Transverse colon (tissue), 4 donors: ENCODE results near the gene TMEM45B. TPM values are rescaled to one million over a fixed set of nuclear protein-coding genes. Genes with fewer than 3 reads are reported as not detected.
A peak's percentile ranks its signal among the peaks of the same experiment; 100 is the strongest.
"Not testable (repeated sequence)": the region's sequence is repeated elsewhere in the genome, so short reads cannot be mapped to it uniquely, and the experiment has no call there.

Experiments
- DNase-seq: peaks from one replicate; pipeline ENCODE4 v3.0.0-alpha.2; 2019
- H3K27ac ChIP-seq, 4 donors: fragments of 200-600 bp; sonication (generic); 2 replicates each; pipeline ENCODE4 v1.5.1; 2016 to 2018; ENCODE audit warnings: inconsistent platforms in 4 of 4
- H3K27me3 ChIP-seq: fragments of 200-600 bp; sonication (generic); 2 replicates; pipeline ENCODE4 v1.5.1; 2017; ENCODE audit warnings: inconsistent platforms
- H3K36me3 ChIP-seq, 4 donors: fragments of 200-600 bp; sonication (generic); 2 replicates each; pipeline ENCODE4 v1.5.1; 2017 to 2019; ENCODE audit warnings: inconsistent platforms in 4 of 4
- H3K4me1 ChIP-seq, 4 donors: fragments of 200-600 bp; sonication (generic); 2 replicates each; pipeline ENCODE4 v1.5.1; 2017 to 2020; ENCODE audit warnings: inconsistent platforms in 4 of 4
- H3K4me3 ChIP-seq, 4 donors: fragments of 200-600 bp; sonication (generic); 1 replicate in 1 of 4; 2 replicates in 3 of 4; pipeline versions ENCODE4 v1.5.1 to v1.6.1; 2017 to 2019; ENCODE audit warnings: inconsistent platforms in 4 of 4
- H3K9me3 ChIP-seq, 2 donors: fragments of 200-600 bp; sonication (generic); 2 replicates each; pipeline ENCODE4 v1.5.1; 2017 to 2019; ENCODE audit warnings: inconsistent platforms in 2 of 2
- EP300 ChIP-seq: sonication (generic); formaldehyde crosslinking; IDR thresholded peaks from one replicate; pipeline ENCODE4 v1.6.1; 2017; ENCODE audit warnings: antibody characterized with exemption, low read depth
- POLR2A ChIP-seq: fragments of 450-650 bp; IDR thresholded peaks from one replicate; pipeline ENCODE4 v1.6.1; 2016; ENCODE audit warnings: antibody characterized with exemption, mild to moderate bottlenecking, moderate library complexity
- POLR2AphosphoS5 ChIP-seq, 3 donors: sonication (generic); formaldehyde crosslinking; IDR thresholded peaks; one replicate each; pipeline ENCODE4 v1.6.1; 2016; ENCODE audit warnings: antibody characterized with exemption in 3 of 3
- WGBS, 2 donors: methylation state at CpG; one replicate each; pipeline ENCODE4 v1.1.5; 2018; ENCODE audit warnings: low coverage in 1 of 2; 5-methylcytosine and 5-hydroxymethylcytosine counted together
- in situ Hi-C, 4 donors: fragments of 200-750 bp; cut with MboI; loops; one replicate each; pipeline versions ENCODE4 v1.15.0 to v1.15.1; 2017; ENCODE audit warnings: low sequenced_read_pairs in 3 of 4, low pct_ligation_motif_present in 1 of 4, low pct_unique_long_range_greater_than_20kb in 1 of 4
- intact Hi-C: fragments of 100-400 bp; cut with DNase I; formaldehyde crosslinking; loops from one replicate; pipeline ENCODE4 v1.15.1; 2023; ENCODE audit warnings: low total_unique reads
- total RNA-seq, 4 donors: library from RNA; depleted of rRNA; stranded (reverse); fragments of >200 nt; gene quantifications; one replicate each; pipeline ENCODE4 v1.1.0, GENCODE V29; 2016
- TF ChIP-seq, protein P1 (sequence below), 5 experiments: fragments of 200-600 bp in 3 of 5; fragments of 450-650 bp in 2 of 5; sonication (generic) in 3 of 5; IDR thresholded peaks; 1 replicate in 2 of 5; 2 replicates in 3 of 5; pipeline ENCODE4 v1.5.1; 2016 to 2017; ENCODE audit warnings: antibody characterized with exemption in 5 of 5, inconsistent platforms in 3 of 5, mild to moderate bottlenecking in 2 of 5, moderate library complexity in 1 of 5

Gene TMEM45B
- total RNA-seq, 4 donors from 2014 or later, result 42.2 to 336 (median 205) TPM

- in situ Hi-C loops (no loop called here), intact Hi-C loops (no loop called here)
- peaks cover 0 to 14% (median 4%) of the 10 kb centered on the region in 4 donors for H3K4me1 ChIP-seq
- no peak overlapping the region for H3K4me3 ChIP-seq
- H3K27me3 ChIP-seq, result no peaks in the 10 kb centered on the region
- no peak for DNase-seq
- no peaks in the 10 kb centered on the region for H3K36me3 ChIP-seq
- no peak overlapping the region for H3K27ac ChIP-seq
- TF ChIP-seq POLR2AphosphoS5 (IDR thresholded peaks at IDR 0.05) (no peak), POLR2A (no peak), EP300 (no peak)
- TF ChIP-seq, protein P1, sequence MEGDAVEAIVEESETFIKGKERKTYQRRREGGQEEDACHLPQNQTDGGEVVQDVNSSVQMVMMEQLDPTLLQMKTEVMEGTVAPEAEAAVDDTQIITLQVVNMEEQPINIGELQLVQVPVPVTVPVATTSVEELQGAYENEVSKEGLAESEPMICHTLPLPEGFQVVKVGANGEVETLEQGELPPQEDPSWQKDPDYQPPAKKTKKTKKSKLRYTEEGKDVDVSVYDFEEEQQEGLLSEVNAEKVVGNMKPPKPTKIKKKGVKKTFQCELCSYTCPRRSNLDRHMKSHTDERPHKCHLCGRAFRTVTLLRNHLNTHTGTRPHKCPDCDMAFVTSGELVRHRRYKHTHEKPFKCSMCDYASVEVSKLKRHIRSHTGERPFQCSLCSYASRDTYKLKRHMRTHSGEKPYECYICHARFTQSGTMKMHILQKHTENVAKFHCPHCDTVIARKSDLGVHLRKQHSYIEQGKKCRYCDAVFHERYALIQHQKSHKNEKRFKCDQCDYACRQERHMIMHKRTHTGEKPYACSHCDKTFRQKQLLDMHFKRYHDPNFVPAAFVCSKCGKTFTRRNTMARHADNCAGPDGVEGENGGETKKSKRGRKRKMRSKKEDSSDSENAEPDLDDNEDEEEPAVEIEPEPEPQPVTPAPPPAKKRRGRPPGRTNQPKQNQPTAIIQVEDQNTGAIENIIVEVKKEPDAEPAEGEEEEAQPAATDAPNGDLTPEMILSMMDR (IDR thresholded peaks at IDR 0.05), result no peak
- no peaks in the 10 kb centered on the region for H3K9me3 ChIP-seq
These were observed 15.0 kb upstream of the TMEM45B start for GRCh38 chr11:129800655-129801054.

DNA sequence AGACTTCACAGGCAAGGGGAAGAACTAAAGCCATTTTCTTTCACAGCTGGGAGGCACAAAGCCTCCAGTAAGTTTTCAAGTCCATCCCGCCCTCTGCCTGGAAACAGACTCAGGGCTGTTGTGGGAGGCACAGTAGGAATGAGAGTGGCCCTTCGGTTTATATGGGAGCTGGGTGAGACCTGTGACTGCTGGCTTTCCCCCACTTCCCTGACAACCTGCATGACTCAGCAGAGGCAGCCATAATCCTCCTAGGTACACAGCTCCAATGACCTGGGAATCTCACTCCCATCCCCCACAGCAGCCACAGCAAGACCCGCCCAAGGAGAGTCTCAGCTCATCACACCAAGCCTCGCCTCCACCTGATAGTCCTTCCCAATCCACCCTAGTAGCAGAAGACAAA lies 12.1 kb upstream of the TMEM45B start:
- Histone ChIP-seq H3K4me1 (peaks cover 0 to 10% (median 4%) of the 10 kb centered on the region in 4 donors), H3K9me3 (no peaks in the 10 kb centered on the region), H3K4me3 (no peak overlapping the region), H3K27me3 (no peaks in the 10 kb centered on the region), H3K27ac (peak overlapping the region; percentile 61 to 78 (median 68)), H3K36me3 (no peaks in the 10 kb centered on the region)
- intact Hi-C loops, result no loop called here
- DNase-seq, result peak; percentile 81
- TF ChIP-seq POLR2A, result peak; percentile 69
- no peak for TF ChIP-seq EP300
- peak in 2 of 3 donors; percentile 66 to 80 for TF ChIP-seq POLR2AphosphoS5 (IDR thresholded peaks at IDR 0.05)
- TF ChIP-seq, protein P1 (IDR thresholded peaks at IDR 0.05), result no peak
- WGBS, 2 donors, result 68% methylated on average over 4 of the region's 4 CpGs; no CpG with 5 or more reads in 1 of the 2 donors
- in situ Hi-C loops, result no loop called here

DNA sequence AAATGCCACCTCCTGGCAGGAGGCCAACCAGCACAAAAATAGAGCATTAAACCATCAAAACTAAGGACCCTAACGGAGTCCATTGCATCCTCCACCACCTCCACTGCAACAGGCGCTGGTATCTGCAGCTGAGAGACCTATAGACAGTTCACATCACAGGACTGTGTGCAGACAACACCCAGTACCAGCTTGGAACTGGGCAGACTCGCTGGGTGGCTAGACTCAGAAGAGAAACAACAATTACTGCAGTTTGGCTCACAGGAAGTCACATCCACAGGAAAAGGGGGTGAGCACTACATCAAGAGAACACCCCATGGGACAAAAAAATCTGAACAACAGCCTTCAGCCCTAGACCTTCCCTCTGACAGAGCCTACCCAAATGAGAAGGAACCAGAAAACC lies 11.6 kb upstream of the TMEM45B start:
- TF ChIP-seq, protein P1 (IDR thresholded peaks at IDR 0.05), result no peak
- no peak for TF ChIP-seq POLR2AphosphoS5 (IDR thresholded peaks at IDR 0.05)
- Histone ChIP-seq H3K9me3 (no peaks in the 10 kb centered on the region), H3K27ac (peak overlapping the region; percentile 46 to 61 (median 56)), H3K4me3 (no peak overlapping the region), H3K27me3 (no peaks in the 10 kb centered on the region), H3K36me3 (no peaks in the 10 kb centered on the region), H3K4me1 (peaks cover 0 to 10% (median 4%) of the 10 kb centered on the region in 4 donors)
- 73% methylated on average over 3 of the region's 3 CpGs; no CpG with 5 or more reads in 1 of the 2 donors for WGBS, 2 donors
- DNase-seq, result no peak
- in situ Hi-C loops, result no loop called here
- intact Hi-C loops, result no loop called here

- H3K36me3 ChIP-seq, intact Hi-C loops, in situ Hi-C loops, H3K27ac ChIP-seq, DNase-seq, H3K27me3 ChIP-seq, H3K9me3 ChIP-seq, H3K4me3 ChIP-seq: not testable (repeated sequence)
- 82% methylated on average over 2 of the region's 2 CpGs; no CpG with 5 or more reads in 1 of the 2 donors for WGBS, 2 donors
- peaks cover 0 to 10% (median 2%) of the 10 kb centered on the region in 4 donors for H3K4me1 ChIP-seq
These were observed 7.4 kb upstream of the TMEM45B start for GRCh38 chr11:129808241-129808640.

- H3K36me3 ChIP-seq, result no peaks in the 10 kb centered on the region
- WGBS, 2 donors, result 84 to 92% methylated on average over 11 to 12 of the region's 12 CpGs
- DNase-seq, result no peak
- in situ Hi-C loops, result no loop called here
- intact Hi-C loops, result no loop called here
- no peaks in the 10 kb centered on the region for H3K9me3 ChIP-seq
- no peak for TF ChIP-seq POLR2AphosphoS5 (IDR thresholded peaks at IDR 0.05)
- no peak for TF ChIP-seq EP300
- TF ChIP-seq, protein P1 (IDR thresholded peaks at IDR 0.05), result no peak
- no peak for TF ChIP-seq POLR2A
- H3K4me1 ChIP-seq, result peaks cover 0 to 16% (median 4%) of the 10 kb centered on the region in 4 donors
- H3K27me3 ChIP-seq, result peaks cover 16% of the 10 kb centered on the region
- H3K4me3 ChIP-seq, result no peak overlapping the region
- H3K27ac ChIP-seq, result no peak overlapping the region
These were observed 2.3 kb upstream of the TMEM45B start for GRCh38 chr11:129813231-129813791.
